GM19193 (cell line): ENCODE measurements around the gene CNTN5.

Source experiments
- POLR2A ChIP-seq: IDR thresholded peaks from 4 replicates; pipeline ENCODE4 v1.6.1; 2011; ENCODE audit not compliant: insufficient read depth, insufficient read length; ENCODE audit errors: extremely low read depth

CNTN5 gene

DNA sequence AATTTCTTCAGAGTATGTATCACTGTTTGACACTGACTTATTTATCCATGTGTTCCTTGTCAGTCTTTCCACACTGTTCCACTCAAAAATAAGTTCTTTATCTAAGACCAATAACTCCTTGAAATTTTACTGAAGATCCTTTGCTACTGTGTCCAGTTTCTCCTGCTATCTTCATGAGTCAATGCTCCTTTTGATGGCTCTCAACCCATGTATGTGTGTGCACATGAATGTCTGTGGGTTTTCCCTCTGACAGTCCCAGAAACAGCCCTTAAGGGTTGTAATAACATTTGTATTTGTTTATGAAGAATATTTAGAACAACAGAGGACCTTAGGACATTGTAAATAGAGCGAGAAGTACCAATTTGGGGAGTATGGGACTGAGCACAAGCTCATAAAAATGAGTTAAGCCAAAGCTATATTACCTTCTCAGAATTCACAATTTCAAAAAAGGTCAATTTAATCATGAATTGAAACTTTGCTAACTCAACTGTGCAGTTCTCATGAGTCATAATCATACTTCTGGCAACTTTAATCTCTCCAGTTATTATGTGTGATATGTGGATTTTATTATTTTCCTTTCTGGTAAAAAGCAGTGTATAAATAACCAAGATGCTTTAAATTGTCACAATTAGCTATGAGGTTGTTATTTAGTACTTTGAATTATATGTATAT lies 533.6 kb downstream of the CNTN5 start:
- no peak for TF ChIP-seq POLR2A

DNA sequence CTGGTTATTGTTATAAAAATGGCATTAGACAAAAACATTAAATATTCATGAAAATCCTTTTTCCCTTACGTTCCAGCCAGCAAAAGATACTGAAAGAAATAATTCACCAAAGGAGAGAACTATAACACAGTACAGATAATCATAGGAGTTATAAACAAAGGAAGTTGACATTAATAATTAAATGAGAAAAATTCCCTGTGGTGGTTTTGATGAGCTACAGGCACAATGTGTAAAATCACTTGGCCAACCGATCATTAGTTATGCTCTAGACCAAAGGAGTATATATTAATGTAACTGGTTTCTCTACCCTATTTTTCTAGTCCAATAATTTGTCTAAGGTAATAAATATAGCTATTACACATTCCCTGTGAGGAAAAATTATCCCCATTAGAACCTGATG lies 534.7 kb downstream of the CNTN5 start:
- TF ChIP-seq POLR2A, result no peak

DNA sequence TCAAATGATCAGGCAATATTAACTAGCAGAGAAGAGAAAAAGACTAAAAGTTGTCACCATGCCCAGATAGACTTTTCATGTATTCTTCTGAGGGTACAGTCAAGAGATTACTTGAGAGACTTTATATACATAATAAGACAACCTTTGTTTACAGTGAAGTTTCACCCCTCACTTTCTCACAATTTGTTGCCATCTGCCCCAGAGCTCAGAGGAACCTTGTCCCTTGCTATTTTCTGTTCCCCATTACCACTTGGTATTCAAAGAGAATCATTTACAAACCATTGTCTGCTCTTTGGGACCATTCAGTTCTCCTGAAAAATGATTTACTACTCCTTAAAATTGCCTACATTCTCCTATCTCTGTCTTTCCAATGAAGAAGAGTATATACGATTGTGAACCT lies 544.6 kb downstream of the CNTN5 start:
- no peak for TF ChIP-seq POLR2A

DNA sequence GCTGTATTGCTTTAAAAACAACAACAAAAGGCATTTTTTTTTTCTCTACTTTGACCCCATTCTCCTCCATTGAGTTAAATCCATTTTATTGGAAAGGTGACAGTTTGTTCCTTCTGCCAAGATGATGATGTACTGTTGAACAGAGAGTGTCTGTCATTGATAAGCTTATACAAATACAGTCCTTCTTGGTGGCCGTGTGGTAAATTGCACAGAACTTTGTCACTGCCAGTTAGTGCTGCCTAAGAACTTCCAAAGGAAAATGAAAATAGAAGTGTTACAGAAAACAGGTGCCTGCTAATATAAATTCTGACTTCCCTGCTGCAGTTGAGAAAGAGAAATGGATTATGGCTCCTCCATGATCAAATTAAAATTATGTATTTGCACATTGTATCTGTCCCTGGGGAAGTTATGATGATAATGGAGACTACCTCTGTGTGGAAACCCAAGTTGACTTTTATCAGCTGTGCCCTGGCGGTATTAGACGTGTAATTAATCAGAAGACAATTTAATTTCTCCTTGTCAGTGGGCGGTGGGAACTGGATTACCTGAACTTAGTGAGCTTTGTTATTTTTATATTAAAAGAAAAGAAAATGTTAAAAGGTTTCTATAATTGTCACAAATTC lies 546.7 kb downstream of the CNTN5 start:
- no peak for TF ChIP-seq POLR2A

DNA sequence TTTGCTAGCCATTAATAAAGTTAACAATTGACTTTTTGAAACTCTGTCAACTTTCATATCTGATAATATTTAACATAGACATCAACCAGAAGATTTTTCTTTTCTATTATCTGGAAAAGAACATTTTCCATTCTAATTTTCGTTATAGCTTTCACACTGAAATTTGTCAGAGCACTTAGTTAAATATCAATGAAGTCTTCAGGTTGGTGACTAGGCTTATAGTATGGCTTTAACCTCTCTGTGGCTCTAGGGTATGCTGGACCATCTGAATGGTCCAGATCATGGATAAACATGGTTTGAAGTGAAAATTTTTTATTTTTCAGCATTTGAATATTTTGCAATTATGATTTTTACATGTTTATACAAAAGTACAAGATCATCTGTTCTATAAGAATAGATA lies 548.1 kb downstream of the CNTN5 start:
- no peak for TF ChIP-seq POLR2A

DNA sequence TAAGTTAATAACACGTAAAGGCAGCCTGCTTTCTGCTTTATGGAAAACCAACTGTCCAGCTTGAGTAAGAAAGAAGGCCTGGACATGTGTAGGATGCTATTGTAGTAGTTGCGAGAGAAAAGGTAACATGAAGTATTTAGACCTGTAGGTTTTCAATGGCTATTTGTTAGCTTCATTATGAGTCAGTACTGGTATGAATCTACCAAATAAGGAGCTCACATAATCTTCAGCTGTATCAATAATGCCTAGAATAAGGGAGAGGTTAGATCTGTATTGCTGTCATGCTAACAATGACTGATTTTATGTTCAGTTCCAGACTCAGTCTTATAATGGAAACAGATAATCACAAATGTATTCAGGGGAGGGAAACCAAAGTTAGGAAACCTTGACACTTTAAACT lies 550.3 kb downstream of the CNTN5 start:
- no peak for TF ChIP-seq POLR2A

DNA sequence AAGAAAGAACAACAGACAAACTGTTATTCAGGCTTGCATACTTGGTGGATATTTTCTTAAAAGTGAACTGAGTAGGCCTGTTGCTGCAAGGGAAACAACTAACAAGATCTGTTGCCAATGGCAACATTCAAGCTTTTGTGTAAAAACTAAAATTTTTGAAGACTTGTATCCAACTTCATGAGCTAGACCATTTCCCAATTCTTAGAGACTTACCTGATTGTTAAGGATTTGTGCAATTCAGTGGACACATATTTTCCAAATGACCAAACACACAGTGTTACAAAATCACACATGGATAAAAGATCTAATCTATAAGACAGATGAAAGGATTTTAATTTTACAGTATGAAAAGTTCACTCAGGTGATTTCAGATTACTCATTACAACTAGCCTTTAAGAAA lies 564.1 kb downstream of the CNTN5 start:
- TF ChIP-seq POLR2A, result no peak

DNA sequence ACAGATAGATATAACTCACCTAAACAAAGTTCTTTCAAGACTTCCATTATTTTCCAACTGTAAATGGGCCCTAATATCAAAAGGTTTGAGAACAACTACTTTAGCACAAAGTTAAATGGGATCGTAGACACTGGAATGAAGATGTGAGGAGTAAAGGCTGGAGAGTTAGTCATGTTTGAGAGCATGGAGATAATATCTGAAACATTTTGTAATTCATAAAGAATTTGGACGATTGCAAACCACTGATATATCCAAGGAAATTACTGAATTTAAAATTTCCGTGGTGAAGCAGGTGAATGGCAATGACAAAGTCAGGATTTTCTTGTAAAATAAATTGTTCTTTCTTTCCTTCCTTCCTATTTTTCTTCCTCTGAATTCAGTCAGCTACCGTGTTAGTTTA lies 564.9 kb downstream of the CNTN5 start:
- TF ChIP-seq POLR2A, result no peak

DNA sequence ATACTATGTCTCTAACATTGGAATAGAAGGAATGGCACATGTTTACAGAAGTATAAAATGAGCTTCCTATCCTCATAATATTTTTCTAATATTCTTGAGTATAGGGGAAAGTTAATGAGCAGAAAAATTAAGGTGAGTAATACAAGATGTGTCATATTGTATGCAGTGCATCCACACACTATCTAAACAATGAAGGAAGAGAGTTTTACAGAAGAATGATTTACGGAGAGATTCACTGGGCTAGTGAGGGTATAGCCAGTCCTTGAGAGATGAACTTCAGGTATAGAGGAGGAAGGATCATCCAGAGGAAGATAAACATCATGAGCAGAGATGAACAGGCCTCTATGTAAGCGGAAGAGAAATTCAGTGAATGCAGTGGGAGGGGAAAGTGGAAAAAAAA lies 569.0 kb downstream of the CNTN5 start:
- TF ChIP-seq POLR2A, result no peak

DNA sequence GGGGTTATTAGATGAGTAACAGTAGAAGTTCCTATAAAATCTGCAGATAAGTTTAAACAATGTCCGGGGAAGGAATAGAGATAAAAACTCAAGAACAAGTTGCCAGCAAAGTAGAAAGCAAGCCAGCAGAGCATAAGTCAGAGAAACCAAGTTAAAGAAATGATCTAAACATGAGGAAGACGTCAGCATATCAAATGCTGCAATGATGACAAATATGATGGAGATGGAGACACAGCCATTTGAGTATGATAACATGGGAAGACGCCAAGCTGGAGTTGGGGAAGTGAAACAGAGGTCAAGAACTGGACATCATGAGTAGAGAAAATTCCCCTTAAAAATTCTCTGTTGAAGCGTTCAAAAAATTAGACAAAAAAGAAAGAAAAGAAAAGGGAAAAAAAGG lies 571.5 kb downstream of the CNTN5 start:
- TF ChIP-seq POLR2A, result no peak

DNA sequence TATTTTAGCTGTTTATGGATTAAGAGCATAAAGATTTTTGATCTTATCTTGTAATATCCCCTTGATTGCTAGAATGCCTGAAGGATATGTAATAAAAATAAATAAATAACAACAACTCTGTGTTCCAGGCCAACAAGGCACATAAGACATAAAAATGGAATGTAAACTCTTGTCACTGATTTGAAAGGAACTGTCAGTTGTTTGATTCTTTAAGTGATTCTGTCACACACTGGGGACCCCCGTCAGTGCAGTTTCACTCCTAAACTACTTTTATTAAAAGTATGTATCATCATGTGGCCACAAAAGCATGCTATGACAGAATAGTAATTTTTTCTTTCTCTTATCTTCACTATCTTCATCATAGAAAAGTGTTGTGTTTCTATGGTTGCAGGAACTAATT lies 572.4 kb downstream of the CNTN5 start:
- TF ChIP-seq POLR2A, result no peak

DNA sequence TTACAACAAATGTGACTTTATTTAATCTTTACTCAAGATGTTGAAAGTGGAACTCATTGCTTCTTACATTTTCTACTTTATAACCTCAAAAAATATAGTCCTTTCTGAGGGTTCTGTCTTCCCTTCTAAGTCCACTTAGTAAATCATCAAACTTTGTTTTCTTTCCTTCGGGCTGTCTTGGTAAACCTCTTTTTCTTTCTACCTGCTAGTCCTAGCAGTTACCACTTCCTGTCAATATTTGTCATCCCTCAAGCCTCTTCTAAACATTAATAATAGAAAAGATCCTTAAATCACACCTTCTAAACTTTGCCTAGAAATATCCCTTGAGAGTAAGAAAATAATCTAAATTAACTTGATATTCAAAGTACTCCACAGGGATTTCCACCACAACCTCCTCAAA lies 580.4 kb downstream of the CNTN5 start:
- no peak for TF ChIP-seq POLR2A

DNA sequence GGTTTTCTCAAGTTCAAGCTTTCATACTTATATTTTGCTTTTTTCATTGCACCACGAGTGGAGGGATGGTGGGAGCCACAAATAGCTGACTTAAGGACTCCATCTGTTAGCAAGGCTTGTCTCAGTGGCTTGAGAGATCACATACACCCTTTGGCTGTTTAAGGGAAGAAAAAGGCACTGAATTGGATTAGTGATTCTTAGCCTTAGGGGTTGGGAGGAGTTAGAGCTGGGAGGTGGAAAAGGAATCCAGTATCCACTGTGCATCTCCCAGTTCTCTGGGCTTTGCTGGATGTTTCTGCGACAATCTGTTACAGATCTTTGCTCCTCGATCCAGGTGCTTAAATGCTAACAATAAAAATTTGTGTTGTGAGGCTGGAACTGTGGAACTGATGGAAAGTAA lies 593.6 kb downstream of the CNTN5 start:
- TF ChIP-seq POLR2A, result no peak

DNA sequence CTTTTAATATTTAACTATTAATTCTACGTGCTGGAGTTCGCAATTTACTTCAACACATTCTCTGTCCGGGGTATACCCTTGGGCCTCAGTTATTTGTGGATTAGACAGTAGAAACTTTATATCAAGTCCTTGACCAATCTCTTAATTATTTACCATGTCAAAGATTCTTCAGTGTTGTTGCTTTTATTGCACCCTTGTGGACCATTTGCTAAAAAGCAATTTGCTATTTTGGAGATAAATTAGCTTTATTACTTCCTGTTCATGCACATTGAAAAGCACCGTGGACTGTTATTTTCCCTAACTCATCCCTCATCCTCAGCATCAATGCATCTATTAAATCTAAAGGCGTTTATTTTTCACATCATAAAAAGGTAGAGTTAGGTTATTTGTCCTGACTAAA lies 609.9 kb downstream of the CNTN5 start:
- TF ChIP-seq POLR2A, result no peak

DNA sequence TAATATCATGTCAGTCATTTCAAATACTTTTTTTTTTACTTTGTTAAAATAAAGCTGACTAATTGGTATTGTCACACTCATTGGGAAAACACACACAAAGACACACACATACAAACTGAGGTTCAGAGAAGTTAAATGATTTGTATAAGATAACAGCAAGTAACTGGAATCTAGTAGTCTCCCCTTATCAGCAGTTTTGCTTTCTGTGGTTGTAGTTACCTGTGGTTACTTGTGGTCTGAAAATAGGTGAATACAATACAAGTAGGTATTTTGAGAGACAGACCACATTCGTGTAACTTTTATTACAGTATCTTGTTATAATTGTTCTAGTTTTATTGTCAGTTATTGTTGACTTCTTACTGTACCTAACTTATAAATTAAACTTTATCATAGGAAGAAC lies 610.9 kb downstream of the CNTN5 start:
- TF ChIP-seq POLR2A, result no peak

DNA sequence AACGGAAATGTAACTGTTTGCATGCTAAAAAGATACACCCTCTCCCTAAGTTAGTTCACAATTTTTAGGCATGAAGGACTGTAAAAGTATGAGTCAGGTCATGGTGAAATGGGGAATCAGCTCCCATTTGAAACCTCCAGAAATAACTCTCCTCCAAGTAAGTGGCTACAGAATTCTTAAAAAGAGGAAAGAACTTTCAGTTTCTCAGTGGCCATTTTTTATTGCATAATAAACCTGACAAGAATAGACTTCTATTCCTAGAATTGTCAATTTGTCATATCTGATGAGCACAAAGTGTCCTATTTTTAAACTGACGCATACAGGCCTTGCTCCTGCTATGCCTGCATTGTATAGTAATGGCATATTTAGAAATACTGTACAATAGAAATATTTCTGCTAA lies 612.2 kb downstream of the CNTN5 start:
- TF ChIP-seq POLR2A, result no peak

DNA sequence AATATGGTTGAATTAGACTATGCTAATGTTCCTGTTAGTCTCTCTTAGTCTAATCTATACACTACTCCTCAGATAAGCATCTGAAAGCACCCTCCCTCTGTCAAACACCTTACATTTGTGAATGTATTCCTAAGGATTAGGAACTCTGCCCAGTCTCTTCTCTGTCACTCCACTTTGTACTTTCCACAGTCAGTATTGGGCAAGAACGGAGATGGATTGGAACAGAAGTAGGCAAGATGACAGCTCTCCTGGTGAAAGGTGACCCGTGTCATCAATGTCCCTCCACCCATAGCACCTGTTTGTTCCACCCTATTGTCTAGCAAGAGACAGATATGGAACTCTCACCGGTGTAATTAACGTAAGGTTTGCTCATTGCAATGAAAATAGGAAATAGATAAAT lies 613.8 kb downstream of the CNTN5 start:
- TF ChIP-seq POLR2A, result no peak
